IMR-90 (cell line): ENCODE data around the gene GPR107. TPM values are rescaled to one million over a fixed set of nuclear protein-coding genes. Genes with fewer than 3 reads are reported as not detected.

Source experiments
- ATAC-seq: fragments of 200-7000 bp; cut with Tn5 transposase; 2 replicates; pipeline ENCODE4 v1.9.1; 2020; ENCODE audit warnings: low read depth, mild to moderate bottlenecking, moderate library complexity
- BruUV-seq: library from RNA; stranded (reverse); fragments of 400-500 nt; replicated peaks from 2 replicates; lab custom pipeline; 2021; lab: Mats Ljungman, UMichigan
- CTCF ChIA-PET: fragments of 300-600 bp; formaldehyde crosslinking; extraction: SDS; loops from one replicate; lab custom pipeline; 2021; ENCODE audit warnings: antibody characterized with exemption; lab: Yijun Ruan, JAX
- POLR2A ChIA-PET: fragments of 300-600 bp; sonication (Branson Sonifier 250); formaldehyde crosslinking; loops from one replicate; lab custom pipeline; 2022; ENCODE audit warnings: antibody characterized with exemption; ENCODE audit not compliant: unreplicated experiment; lab: Charles Lee
- DNase-seq: peaks from one replicate; pipeline ENCODE4 v3.0.0; 2013
- H2AFZ ChIP-seq: replicated peaks from 2 replicates; pipeline ENCODE3; 2013; ENCODE audit warnings: low read length, mild to moderate bottlenecking; ENCODE audit not compliant: poor library complexity
- H2AK5ac ChIP-seq: 2 replicates; pipeline ENCODE4 v1.6.1; 2013; ENCODE audit warnings: low read depth, low read length, inconsistent platforms
- H2AK9ac ChIP-seq: replicated peaks from 2 replicates; pipeline ENCODE3; 2013; ENCODE audit warnings: mild to moderate bottlenecking, low read depth, low read length, moderate library complexity; ENCODE audit not compliant: poor library complexity
- H2BK120ac ChIP-seq: 2 replicates; pipeline ENCODE4 v1.6.1; 2013; ENCODE audit warnings: low read depth, low read length, inconsistent platforms
- H2BK15ac ChIP-seq: 3 replicates; pipeline ENCODE4 v1.6.1; 2013; ENCODE audit warnings: low read depth, low read length, inconsistent platforms
- H2BK20ac ChIP-seq: 2 replicates; pipeline ENCODE4 v1.6.1; 2013; ENCODE audit warnings: low read depth, mild to moderate bottlenecking, inconsistent platforms, low read length, moderate library complexity
- H2BK5ac ChIP-seq: 2 replicates; pipeline ENCODE4 v1.6.1; 2013; ENCODE audit warnings: mild to moderate bottlenecking, low read depth, low read length, inconsistent platforms; ENCODE audit not compliant: poor library complexity, severe bottlenecking
- H3K14ac ChIP-seq: replicated peaks from 2 replicates; pipeline ENCODE4 v1.6.1; 2013; ENCODE audit warnings: low read depth, low read length, inconsistent platforms
- H3K18ac ChIP-seq: 2 replicates; pipeline ENCODE4 v1.6.1; 2013; ENCODE audit warnings: low read depth, low read length, control low read depth
- H3K23ac ChIP-seq: 2 replicates; pipeline ENCODE4 v1.6.1; 2013; ENCODE audit warnings: low read depth, low read length, inconsistent platforms
- H3K27ac ChIP-seq: 2 replicates; pipeline ENCODE4 v1.5.1; 2013; ENCODE audit warnings: mild to moderate bottlenecking, control low read depth, low read length; ENCODE audit not compliant: insufficient read depth
- H3K27me3 ChIP-seq: 2 replicates; pipeline ENCODE4 v1.6.1; 2013; ENCODE audit warnings: low read length; ENCODE audit not compliant: control insufficient read depth, insufficient read depth
- H3K36me3 ChIP-seq: 2 replicates; pipeline ENCODE4 v1.6.1; 2013; ENCODE audit warnings: low read length, mixed read lengths; ENCODE audit not compliant: control insufficient read depth, insufficient read depth
- H3K4ac ChIP-seq: 2 replicates; pipeline ENCODE4 v1.6.1; 2013; ENCODE audit warnings: low read depth, low read length, inconsistent platforms
- H3K4me1 ChIP-seq: 2 replicates; pipeline ENCODE4 v1.6.1; 2013; ENCODE audit warnings: low read length, mixed read lengths; ENCODE audit not compliant: control insufficient read depth, insufficient read depth
- H3K4me2 ChIP-seq: 2 replicates; pipeline ENCODE4 v1.6.1; 2013; ENCODE audit warnings: low read depth, mild to moderate bottlenecking, control low read depth, low read length, moderate library complexity
- H3K4me3 ChIP-seq: 2 replicates; pipeline ENCODE4 v1.5.1; 2013; ENCODE audit warnings: low read depth, mild to moderate bottlenecking, control low read depth, low read length, moderate library complexity; ENCODE audit not compliant: insufficient read depth
- H3K56ac ChIP-seq: 2 replicates; pipeline ENCODE4 v1.6.1; 2013; ENCODE audit warnings: low read length, inconsistent platforms; ENCODE audit not compliant: insufficient read depth; ENCODE audit errors: extremely low read depth
- H3K79me1 ChIP-seq, 2 experiments: 2 replicates each; pipeline ENCODE4 v1.6.1; 2013; ENCODE audit warnings: low read length in 2 of 2, inconsistent platforms in 1 of 2, low read depth in 1 of 2
- H3K9ac ChIP-seq: 2 replicates; pipeline ENCODE4 v1.6.1; 2013; ENCODE audit warnings: low read depth, low read length, control low read depth
- H3K9me1 ChIP-seq: 2 replicates; pipeline ENCODE4 v1.6.1; 2013; ENCODE audit warnings: low read length, inconsistent platforms; ENCODE audit not compliant: insufficient read depth
- H3K9me3 ChIP-seq: 2 replicates; pipeline ENCODE4 v1.6.1; 2013; ENCODE audit warnings: low read length; ENCODE audit not compliant: control insufficient read depth, insufficient read depth
- H4K20me1 ChIP-seq: 2 replicates; pipeline ENCODE4 v1.6.1; 2013; ENCODE audit warnings: low read length, inconsistent platforms; ENCODE audit not compliant: insufficient read depth
- H4K5ac ChIP-seq: 2 replicates; pipeline ENCODE4 v1.6.1; 2013; ENCODE audit warnings: mild to moderate bottlenecking, low read depth, low read length, control low read depth
- H4K8ac ChIP-seq, 2 experiments: 2 replicates each; pipeline ENCODE4 v1.6.1; 2013; ENCODE audit warnings: low read depth in 2 of 2, low read length in 2 of 2, control low read depth in 1 of 2, inconsistent platforms in 1 of 2
- H4K91ac ChIP-seq: 2 replicates; pipeline ENCODE4 v1.6.1; 2013; ENCODE audit warnings: low read depth, low read length, inconsistent platforms; ENCODE audit not compliant: insufficient read depth
- CEBPB ChIP-seq: IDR thresholded peaks from 2 replicates; pipeline ENCODE4 v1.6.1; 2012; ENCODE audit warnings: low read depth, low read length, improper control_type of control experiment
- MAFK ChIP-seq: IDR thresholded peaks from 2 replicates; pipeline ENCODE4 v1.6.1; 2012; ENCODE audit warnings: low read depth, low read length, improper control_type of control experiment
- MXI1 ChIP-seq: IDR thresholded peaks from 2 replicates; pipeline ENCODE4 v1.6.1; 2012; ENCODE audit warnings: low read depth, mild to moderate bottlenecking, low read length, moderate library complexity, borderline replicate concordance
- NFE2L2 ChIP-seq: fragments of 150-350 bp; IDR thresholded peaks from 2 replicates; pipeline ENCODE4 v1.6.1; 2016; ENCODE audit warnings: low read depth, mild to moderate bottlenecking, low read length
- RAD21 ChIP-seq: IDR thresholded peaks from 2 replicates; pipeline ENCODE4 v1.6.1; 2012; ENCODE audit warnings: low read length, improper control_type of control experiment
- RCOR1 ChIP-seq: IDR thresholded peaks from 2 replicates; pipeline ENCODE4 v1.6.1; 2012; ENCODE audit warnings: mild to moderate bottlenecking, low read length, improper control_type of control experiment; ENCODE audit not compliant: insufficient replicate concordance
- SMC3 ChIP-seq: fragments of 150-350 bp; IDR thresholded peaks from 2 replicates; pipeline ENCODE4 v1.6.1; 2016; ENCODE audit warnings: low read depth, mild to moderate bottlenecking, antibody characterized with exemption, low read length, moderate library complexity
- USF2 ChIP-seq: fragments of 150-350 bp; IDR thresholded peaks from 2 replicates; pipeline ENCODE4 v1.6.1; 2017; ENCODE audit warnings: mild to moderate bottlenecking, antibody characterized with exemption, low read length, low read depth
- WGBS, 2 experiments: methylation state at CpG; one replicate each; pipeline versions ENCODE4 v1.1.5 to v1.1.7; 2013; ENCODE audit warnings: missing lambda C conversion rate in 2 of 2; ENCODE audit not compliant: insufficient read length in 1 of 2; ENCODE audit errors: extremely low coverage in 2 of 2; 5-methylcytosine and 5-hydroxymethylcytosine counted together
- dilution Hi-C: fragments of 300-500 bp; cut with HindIII; formaldehyde crosslinking; loops from one replicate; pipeline ENCODE4 v1.14.3; 2018; ENCODE audit warnings: low sequenced_read_pairs; ENCODE audit not compliant: unreplicated experiment
- in situ Hi-C: fragments of 300-500 bp; cut with MboI; formaldehyde crosslinking; loops from 3 replicates; pipeline ENCODE4 v1.14.3; 2019; ENCODE audit warnings: low sequenced_read_pairs, inconsistent platforms, mixed read lengths
- intact Hi-C: fragments of 100-400 bp; cut with micrococcal nuclease; formaldehyde crosslinking; loops from 2 replicates; pipeline ENCODE4 v1.10.0; 2022
- polyA plus RNA-seq, 3 experiments: library from polyadenylated mRNA; depleted of rRNA; stranded (reverse); fragments of >200 nt; gene quantifications; 2 replicates each; pipeline ENCODE4 v1.2.3, GENCODE V29; 2012; ENCODE audit warnings: low replicate concordance in 1 of 3
- total RNA-seq: library from RNA; depleted of rRNA; stranded (reverse); fragments of >200 nt; gene quantifications from 2 replicates; pipeline ENCODE4 v1.2.3, GENCODE V29; 2012
- TF ChIP-seq, protein P1 (sequence below): conservative IDR thresholded peaks from 2 replicates; pipeline ENCODE4 v1.5.1; 2012; ENCODE audit warnings: mild to moderate bottlenecking, low read depth, low read length, improper control_type of control experiment

The GPR107 gene
- total and polyA plus RNA-seq, 2 of the 4 experiments (the other 2 are of a cell fraction): 16.7 to 21.6 TPM

- no peak overlapping the region for H2AK5ac ChIP-seq
- no peaks in the 10 kb centered on the region for H3K27me3 ChIP-seq
- peaks cover 6% of the 10 kb centered on the region for H3K9me1 ChIP-seq
- POLR2A ChIA-PET: no interaction called here
- no peak overlapping the region for H3K4me2 ChIP-seq
- H3K9me3 ChIP-seq: peaks cover 2% of the 10 kb centered on the region; the same call in 1 of the 2 replicates
- H3K4me1 ChIP-seq: peaks cover 2% of the 10 kb centered on the region
- H2AK9ac ChIP-seq: no peak overlapping the region
- no peak overlapping the region for H2BK5ac ChIP-seq
- no peak overlapping the region for H4K91ac ChIP-seq
- WGBS, 2 experiments: no CpG with 5 or more reads among the region's 2 CpGs
- H3K79me1 ChIP-seq: peaks cover 26 to 60% of the 10 kb centered on the region in 2 experiments
- no peaks in the 10 kb centered on the region for H3K36me3 ChIP-seq
- no peak overlapping the region for H2BK20ac ChIP-seq
- no peak overlapping the region for H3K27ac ChIP-seq
- no peak overlapping the region for H3K4me3 ChIP-seq
- BruUV-seq: no TSS peak
- peaks cover 45% of the 10 kb centered on the region for H4K20me1 ChIP-seq
- in situ Hi-C loops: no loop called here
- no peak for DNase-seq
- CTCF ChIA-PET: interaction anchor here (0.5 to 1.0 kb wide), 2 partner anchors 13 to 35 kb away, joined by 3 read pairs; no protein-coding TSS in a partner anchor
- no peak overlapping the region for H3K23ac ChIP-seq
- dilution Hi-C loops: no loop called here
- ATAC-seq: no peak
- H2BK15ac ChIP-seq: no peak overlapping the region
- intact Hi-C loops: loop anchor here (5.0 kb wide), 1 partner anchor 49 kb away; no protein-coding TSS in a partner anchor
- no peak overlapping the region for H3K18ac ChIP-seq
- no peak overlapping the region for H2BK120ac ChIP-seq
- TF ChIP-seq MXI1: no peak
- TF ChIP-seq, protein P1, sequence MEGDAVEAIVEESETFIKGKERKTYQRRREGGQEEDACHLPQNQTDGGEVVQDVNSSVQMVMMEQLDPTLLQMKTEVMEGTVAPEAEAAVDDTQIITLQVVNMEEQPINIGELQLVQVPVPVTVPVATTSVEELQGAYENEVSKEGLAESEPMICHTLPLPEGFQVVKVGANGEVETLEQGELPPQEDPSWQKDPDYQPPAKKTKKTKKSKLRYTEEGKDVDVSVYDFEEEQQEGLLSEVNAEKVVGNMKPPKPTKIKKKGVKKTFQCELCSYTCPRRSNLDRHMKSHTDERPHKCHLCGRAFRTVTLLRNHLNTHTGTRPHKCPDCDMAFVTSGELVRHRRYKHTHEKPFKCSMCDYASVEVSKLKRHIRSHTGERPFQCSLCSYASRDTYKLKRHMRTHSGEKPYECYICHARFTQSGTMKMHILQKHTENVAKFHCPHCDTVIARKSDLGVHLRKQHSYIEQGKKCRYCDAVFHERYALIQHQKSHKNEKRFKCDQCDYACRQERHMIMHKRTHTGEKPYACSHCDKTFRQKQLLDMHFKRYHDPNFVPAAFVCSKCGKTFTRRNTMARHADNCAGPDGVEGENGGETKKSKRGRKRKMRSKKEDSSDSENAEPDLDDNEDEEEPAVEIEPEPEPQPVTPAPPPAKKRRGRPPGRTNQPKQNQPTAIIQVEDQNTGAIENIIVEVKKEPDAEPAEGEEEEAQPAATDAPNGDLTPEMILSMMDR: no peak
- TF ChIP-seq RAD21: no peak
- no peak for TF ChIP-seq MAFK
- TF ChIP-seq RCOR1: no peak
- no peak for TF ChIP-seq NFE2L2
- TF ChIP-seq CEBPB: no peak
- no peak for TF ChIP-seq SMC3
- no peak for TF ChIP-seq USF2
- no peak overlapping the region for H2AFZ ChIP-seq
- no peak overlapping the region for H4K5ac ChIP-seq
- no peak overlapping the region for H3K4ac ChIP-seq
- H4K8ac ChIP-seq: no peak overlapping the region
- H3K14ac ChIP-seq: no peak overlapping the region
- H3K56ac ChIP-seq: no peak overlapping the region
- H3K9ac ChIP-seq: no peak overlapping the region
Observed at GRCh38 chr9:130026583-130027340, 26.9 kb upstream of the GPR107 start.
